Activated B cell treated with CpG ODN at 0.5 μM for 24 hours (primary cell): ENCODE results near the gene ZNF598. TPM values are rescaled to one million over a fixed set of nuclear protein-coding genes. Genes with fewer than 3 reads are reported as not detected.

Experiments used
- ATAC-seq: fragments of 200-7000 bp; cut with Tn5 transposase; one replicate; pipeline ENCODE4 v1.10.0; 2021; ENCODE audit warnings: low read depth, mild to moderate bottlenecking, moderate library complexity
- CTCF ChIA-PET: fragments of 350-600 bp; sonication (Branson Sonifier 250); formaldehyde crosslinking; loops from one replicate; lab custom pipeline; 2021; ENCODE audit warnings: antibody characterized with exemption; lab: Charles Lee
- POLR2A ChIA-PET: fragments of 350-600 bp; sonication (Branson Sonifier 250); formaldehyde crosslinking; loops from one replicate; lab custom pipeline; 2021; ENCODE audit warnings: antibody characterized with exemption; lab: Charles Lee
- DNase-seq: peaks from one replicate; pipeline ENCODE4 v3.0.0; 2022
- H3K27ac Mint-ChIP-seq: one replicate; pipeline ENCODE4 v1.8.0; 2020; ENCODE audit warnings: mixed read lengths
- H3K27me3 Mint-ChIP-seq: one replicate; pipeline ENCODE4 v1.8.0; 2021; ENCODE audit warnings: mixed read lengths
- H3K36me3 Mint-ChIP-seq: one replicate; pipeline ENCODE4 v1.8.0; 2021; ENCODE audit warnings: low read depth, mixed read lengths
- H3K4me1 Mint-ChIP-seq: one replicate; pipeline ENCODE4 v1.8.0; 2021; ENCODE audit warnings: mixed read lengths
- H3K4me3 Mint-ChIP-seq: one replicate; pipeline ENCODE4 v1.8.0; 2020; ENCODE audit warnings: mild to moderate bottlenecking, mixed read lengths
- H3K9me3 Mint-ChIP-seq: one replicate; pipeline ENCODE4 v1.8.0; 2020; ENCODE audit warnings: mixed read lengths
- intact Hi-C: fragments of 100-400 bp; cut with micrococcal nuclease; formaldehyde crosslinking; loops from one replicate; pipeline ENCODE4 v1.15.1; 2024
- total RNA-seq: library from RNA; stranded (reverse); gene quantifications from 2 replicates; pipeline ENCODE4 v1.2.3, GENCODE V29; 2022
- TF ChIP-seq, protein P1 (sequence below): fragments of 200-600 bp; IDR thresholded peaks from one replicate; pipeline ENCODE4 v1.8.0; 2022; ENCODE audit warnings: antibody characterized with exemption, mild to moderate bottlenecking

ZNF598 gene
- total RNA-seq, 1 donor from 2014 or later, result 59.3 TPM

DNA sequence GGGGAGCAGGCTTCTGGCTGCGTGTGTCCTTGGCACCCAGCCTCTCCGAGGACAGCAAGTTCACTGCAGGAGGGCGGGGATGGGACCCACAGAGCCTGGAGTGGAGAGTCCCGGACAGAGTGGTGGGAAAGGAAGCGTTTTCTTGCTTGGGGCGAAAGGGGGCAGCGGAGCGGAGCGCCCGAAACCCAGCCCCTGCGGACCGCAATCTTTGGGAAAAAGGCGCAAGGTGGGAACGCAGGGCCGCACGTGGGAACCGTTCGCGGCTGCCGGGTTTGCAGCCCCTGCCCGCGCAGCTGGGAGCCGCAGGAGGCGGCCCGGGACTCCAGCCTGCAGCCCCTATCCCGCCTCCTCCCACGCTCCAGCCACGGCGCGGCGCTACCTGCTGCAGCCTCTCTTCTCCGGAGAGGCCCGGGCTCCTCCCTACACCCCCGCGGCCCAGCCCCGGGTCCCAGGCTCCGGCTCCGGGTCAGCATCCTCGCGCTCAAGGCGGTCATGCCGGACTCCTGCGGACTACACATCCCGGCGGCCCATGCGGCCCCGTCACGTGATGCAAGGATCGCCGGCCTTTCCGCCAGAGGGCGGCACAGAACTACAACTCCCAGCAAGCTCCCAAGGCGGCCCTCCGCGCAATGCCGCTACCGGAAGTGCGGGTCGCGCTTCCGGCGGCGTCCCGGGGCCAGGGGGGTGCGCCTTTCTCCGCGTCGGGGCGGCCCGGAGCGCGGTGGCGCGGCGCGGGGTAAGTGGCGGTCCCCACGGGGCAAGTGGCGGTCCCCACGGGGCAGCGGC, 37.9 kb upstream of the ZNF598 start, which contains the start of the genes NTHL1 and TSC2:
TSS of gene NTHL1 (minus strand) at position 505 of the 786 bp plus-strand sequence. CDS start at position 494, 11 bp downstream.
TSS of gene TSC2 (plus strand) at position 656 of the 786 bp plus-strand sequence. CDS start 631 bp downstream, outside the sequence.
- ChIA-PET POLR2A (interaction anchor here (0.6 to 1.9 kb wide), 14 partner anchors 10 to 485 kb away, joined by 3 to 30 read pairs (median 4); partner anchors contain the start of genes MLST8, NHERF2, RPS2 and TRAF7), CTCF (interaction anchor here (0.7 to 1.2 kb wide), 2 partner anchors 44 to 92 kb away, joined by 4 to 5 read pairs; no protein-coding TSS in a partner anchor)
- peaks cover 21% of the 10 kb centered on the region for H3K36me3 Mint-ChIP-seq
- intact Hi-C loops, result loop anchor here (1.0 to 5.0 kb wide), 5 partner anchors 24 to 158 kb away; partner anchors contain the start of genes MLST8, NDUFB10 and ZNF598
- peak; percentile 93 for DNase-seq
- peak within 1 kb of the TSS; percentile 89 for H3K4me3 Mint-ChIP-seq
- TF ChIP-seq, protein P1, sequence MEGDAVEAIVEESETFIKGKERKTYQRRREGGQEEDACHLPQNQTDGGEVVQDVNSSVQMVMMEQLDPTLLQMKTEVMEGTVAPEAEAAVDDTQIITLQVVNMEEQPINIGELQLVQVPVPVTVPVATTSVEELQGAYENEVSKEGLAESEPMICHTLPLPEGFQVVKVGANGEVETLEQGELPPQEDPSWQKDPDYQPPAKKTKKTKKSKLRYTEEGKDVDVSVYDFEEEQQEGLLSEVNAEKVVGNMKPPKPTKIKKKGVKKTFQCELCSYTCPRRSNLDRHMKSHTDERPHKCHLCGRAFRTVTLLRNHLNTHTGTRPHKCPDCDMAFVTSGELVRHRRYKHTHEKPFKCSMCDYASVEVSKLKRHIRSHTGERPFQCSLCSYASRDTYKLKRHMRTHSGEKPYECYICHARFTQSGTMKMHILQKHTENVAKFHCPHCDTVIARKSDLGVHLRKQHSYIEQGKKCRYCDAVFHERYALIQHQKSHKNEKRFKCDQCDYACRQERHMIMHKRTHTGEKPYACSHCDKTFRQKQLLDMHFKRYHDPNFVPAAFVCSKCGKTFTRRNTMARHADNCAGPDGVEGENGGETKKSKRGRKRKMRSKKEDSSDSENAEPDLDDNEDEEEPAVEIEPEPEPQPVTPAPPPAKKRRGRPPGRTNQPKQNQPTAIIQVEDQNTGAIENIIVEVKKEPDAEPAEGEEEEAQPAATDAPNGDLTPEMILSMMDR, result no peak
- H3K27ac Mint-ChIP-seq, result peak within 1 kb of the TSS; percentile 66
- H3K27me3 Mint-ChIP-seq, result no peaks in the 10 kb centered on the region
- H3K4me1 Mint-ChIP-seq, result peaks cover 24% of the 10 kb centered on the region
- peak; percentile 95 for ATAC-seq
- H3K9me3 Mint-ChIP-seq, result no peaks in the 10 kb centered on the region

DNA sequence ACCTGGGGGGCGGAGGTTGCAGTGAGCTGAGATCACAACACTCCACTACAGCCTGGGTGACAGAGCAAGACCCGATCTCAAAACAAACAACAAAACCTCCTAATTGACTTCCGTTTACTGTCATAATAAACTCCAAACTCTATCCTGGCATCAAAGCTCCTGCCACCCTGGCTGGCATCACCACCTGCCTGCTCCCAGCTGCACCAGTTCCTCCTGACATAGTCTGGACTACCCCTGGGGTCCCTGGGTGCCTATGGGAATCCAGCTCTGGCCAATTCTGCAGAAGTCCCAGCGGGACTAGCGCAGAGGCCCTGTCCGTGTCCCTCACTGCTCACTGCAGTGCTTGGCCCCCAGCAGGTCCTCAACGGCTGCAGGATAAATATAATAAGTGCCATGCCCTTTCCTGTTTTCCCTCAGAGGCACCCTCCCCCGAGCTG, 37.3 kb upstream of the ZNF598 start:
- peaks cover 14% of the 10 kb centered on the region for H3K36me3 Mint-ChIP-seq
- intact Hi-C loops, result loop anchor here (1.0 to 5.0 kb wide), 5 partner anchors 24 to 158 kb away; partner anchors contain the start of genes MLST8, NDUFB10 and ZNF598
- ATAC-seq, result no peak
- ChIA-PET POLR2A (interaction anchor here (0.6 to 1.9 kb wide), 7 partner anchors 10 to 159 kb away, joined by 3 to 30 read pairs (median 4); partner anchors contain the start of genes MLST8, RPS2 and TRAF7), CTCF (interaction anchor here (1.2 kb wide), 2 partner anchors 43 to 94 kb away, joined by 3 to 5 read pairs; no protein-coding TSS in a partner anchor)
- no peak overlapping the region for H3K27ac Mint-ChIP-seq
- H3K4me1 Mint-ChIP-seq, result peaks cover 24% of the 10 kb centered on the region
- peak overlapping the region; percentile 89 for H3K4me3 Mint-ChIP-seq
- TF ChIP-seq, protein P1, result no peak
- no peaks in the 10 kb centered on the region for H3K9me3 Mint-ChIP-seq
- no peak for DNase-seq
- H3K27me3 Mint-ChIP-seq, result no peaks in the 10 kb centered on the region

DNA sequence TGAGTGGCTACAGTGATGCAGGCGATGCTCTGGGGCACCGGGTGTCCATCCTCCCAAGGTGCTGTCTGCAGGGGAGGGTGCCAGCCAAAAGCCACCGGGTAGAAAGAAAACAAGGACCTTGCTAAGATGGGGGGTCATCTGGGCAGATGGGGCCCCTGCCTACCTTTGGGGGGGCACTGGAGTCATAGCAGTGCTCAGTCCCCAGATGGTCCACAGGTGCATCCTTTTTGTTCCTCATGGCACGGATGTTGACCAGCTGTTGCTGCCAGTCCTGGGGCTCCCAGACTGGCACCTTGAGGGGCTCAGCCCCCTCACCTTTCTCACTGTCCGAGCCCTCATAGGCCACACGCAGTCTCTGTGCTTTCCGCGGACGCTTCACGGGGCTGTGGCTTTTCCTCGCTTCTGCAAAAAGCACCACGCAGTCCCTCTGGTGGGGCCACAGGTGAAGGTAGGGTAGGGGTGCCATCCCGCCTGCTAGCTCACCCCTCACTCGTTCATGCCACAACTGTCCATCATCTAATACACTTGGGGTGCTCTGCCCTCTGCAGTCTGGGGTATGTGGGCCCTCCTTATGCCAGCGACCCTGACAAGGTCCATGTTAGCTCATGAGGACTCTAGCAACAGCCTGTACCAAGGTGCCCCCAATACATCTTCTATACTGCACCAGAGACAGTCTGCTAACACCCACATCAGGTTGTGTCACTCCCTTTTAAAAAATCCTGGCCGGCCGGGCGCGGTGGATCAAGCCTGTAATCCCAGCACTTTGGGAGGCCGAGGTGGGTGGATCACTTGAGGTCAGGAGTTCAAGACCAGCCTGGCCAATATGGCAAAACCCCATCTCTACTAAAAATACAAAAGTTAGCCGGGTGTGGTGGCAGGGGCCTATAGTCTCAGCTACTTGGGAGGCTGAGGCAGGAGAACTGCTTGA, 36.6 kb upstream of the ZNF598 start:
- Mint-ChIP-seq H3K27me3 (no peaks in the 10 kb centered on the region), H3K36me3 (peaks cover 10% of the 10 kb centered on the region), H3K4me1 (peaks cover 24% of the 10 kb centered on the region), H3K27ac (no peak overlapping the region), H3K4me3 (peak overlapping the region; percentile 89), H3K9me3 (no peaks in the 10 kb centered on the region)
- DNase-seq (no peak), ATAC-seq (no peak)
- intact Hi-C loops, result loop anchor here (5.0 kb wide), 1 partner anchor 76 kb away; no protein-coding TSS in a partner anchor
- POLR2A ChIA-PET, result interaction anchor here (0.6 to 1.9 kb wide), 2 partner anchors 82 to 91 kb away, joined by 4 to 12 read pairs; partner anchors contain the start of gene RPS2
- TF ChIP-seq, protein P1, result no peak
- CTCF ChIA-PET, result interaction anchor here (1.2 kb wide), 1 partner anchor 94 kb away, joined by 3 read pairs; no protein-coding TSS in a partner anchor

DNA sequence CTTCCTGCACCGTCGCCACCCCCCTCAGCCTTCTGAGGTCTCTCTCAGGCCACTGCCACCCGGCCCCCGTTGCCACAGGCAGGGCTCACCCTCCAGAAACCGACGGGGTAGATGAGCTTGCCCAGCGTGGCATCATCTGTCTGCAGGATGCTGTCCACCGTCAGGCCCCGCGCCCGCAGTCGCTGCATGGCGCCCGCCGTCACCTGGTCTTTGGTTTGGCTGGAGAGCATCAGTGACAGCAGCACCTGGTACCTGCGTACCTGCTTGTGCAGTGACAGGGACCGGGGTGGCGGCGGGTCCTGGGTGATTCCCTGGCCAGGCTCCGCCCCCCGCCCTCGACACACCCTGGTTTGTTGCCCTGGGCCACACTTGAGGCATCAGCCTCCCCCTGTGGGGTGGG, 34.9 kb upstream of the ZNF598 start:
- no peak for DNase-seq
- H3K27ac Mint-ChIP-seq, result no peak overlapping the region
- H3K27me3 Mint-ChIP-seq, result no peaks in the 10 kb centered on the region
- ChIA-PET CTCF (no interaction called here), POLR2A (interaction anchor here (0.6 to 1.7 kb wide), 2 partner anchors 22 to 111 kb away, joined by 3 to 9 read pairs; partner anchors contain the start of gene TRAF7)
- ATAC-seq, result no peak
- H3K9me3 Mint-ChIP-seq, result no peaks in the 10 kb centered on the region
- H3K36me3 Mint-ChIP-seq, result no peaks in the 10 kb centered on the region
- intact Hi-C loops, result no loop called here
- H3K4me1 Mint-ChIP-seq, result peaks cover 24% of the 10 kb centered on the region
- no peak overlapping the region for H3K4me3 Mint-ChIP-seq
- TF ChIP-seq, protein P1, result no peak
